ENCODE measurements around the gene GDA. TPM values are rescaled to one million over a fixed set of nuclear protein-coding genes. Genes with fewer than 3 reads are reported as not detected.
"Not testable (repeated sequence)": the region's sequence is repeated elsewhere in the genome, so short reads cannot be mapped to it uniquely, and the experiment has no call there.

The GDA gene
- total RNA-seq, 2 experiments from 2014 or later, result not detected

DNA sequence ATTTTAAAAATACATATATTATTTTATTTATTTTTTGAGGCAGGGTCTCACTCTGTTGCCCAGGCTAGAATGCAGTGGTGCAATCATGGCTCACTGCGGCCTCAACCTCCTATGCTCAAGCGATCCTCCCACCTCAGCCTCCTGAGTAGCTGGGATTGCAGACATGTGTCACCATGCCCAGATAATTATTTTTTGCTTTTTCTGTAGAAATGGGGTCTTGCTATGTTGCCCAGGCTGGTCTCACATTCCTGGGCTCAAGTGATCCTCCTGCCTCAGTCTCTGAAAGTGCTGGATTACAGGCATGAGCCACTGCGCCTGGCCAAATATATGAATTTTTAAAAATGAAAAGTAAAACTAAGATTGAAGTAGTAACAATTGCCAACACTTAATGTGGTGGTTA is 121.1 kb downstream of the GDA start:
- CTCF ChIA-PET, result interaction anchor here (0.6 to 7.7 kb wide), 3 partner anchors 53 to 463 kb away, joined by 3 to 95 read pairs (median 13); no protein-coding TSS in a partner anchor
- POLR2A ChIA-PET; H3K9me3 Mint-ChIP-seq (ENCODE audit: insufficient read depth); H3K36me3 Mint-ChIP-seq (ENCODE audit: low read depth); DNase-seq; H3K27me3 Mint-ChIP-seq (ENCODE audit: low read depth); H3K4me1 Mint-ChIP-seq (ENCODE audit: low read depth); H3K4me3 Mint-ChIP-seq; ATAC-seq; H3K27ac Mint-ChIP-seq: not testable (repeated sequence)

- DNase-seq (peak; percentile 68), ATAC-seq (peak; percentile 65)
- H3K9me3 Mint-ChIP-seq (ENCODE audit: insufficient read depth), result no peaks in the 10 kb centered on the region
- no peak overlapping the region for H3K4me3 Mint-ChIP-seq
- no peak overlapping the region for H3K27ac Mint-ChIP-seq
- H3K4me1 Mint-ChIP-seq (ENCODE audit: low read depth), result no peaks in the 10 kb centered on the region
- POLR2A ChIA-PET, result interaction anchor here (0.6 kb wide), 1 partner anchor 465 kb away, joined by 4 read pairs; no protein-coding TSS in a partner anchor
- no peaks in the 10 kb centered on the region for H3K36me3 Mint-ChIP-seq (ENCODE audit: low read depth)
- H3K27me3 Mint-ChIP-seq (ENCODE audit: low read depth), result peaks cover 5% of the 10 kb centered on the region
- CTCF ChIA-PET, result interaction anchor here (0.8 to 7.7 kb wide), 18 partner anchors 9 to 601 kb away, joined by 3 to 95 read pairs (median 4); no protein-coding TSS in a partner anchor
Measured at GRCh38 chr9:72271613-72272478, 122.6 kb downstream of the GDA start.

- ChIA-PET CTCF (interaction anchor here (7.7 kb wide), 1 partner anchor 236 kb away, joined by 95 read pairs; no protein-coding TSS in a partner anchor), POLR2A (no interaction called here)
- ATAC-seq (no peak), DNase-seq (no peak)
- Mint-ChIP-seq H3K9me3 (ENCODE audit: insufficient read depth) (no peaks in the 10 kb centered on the region), H3K4me1 (ENCODE audit: low read depth) (no peaks in the 10 kb centered on the region), H3K27me3 (ENCODE audit: low read depth) (peaks cover 8% of the 10 kb centered on the region), H3K36me3 (ENCODE audit: low read depth) (no peaks in the 10 kb centered on the region), H3K27ac (no peak overlapping the region), H3K4me3 (no peak overlapping the region)
Measured at GRCh38 chr9:72274441-72274840, 125.2 kb downstream of the GDA start.

DNA sequence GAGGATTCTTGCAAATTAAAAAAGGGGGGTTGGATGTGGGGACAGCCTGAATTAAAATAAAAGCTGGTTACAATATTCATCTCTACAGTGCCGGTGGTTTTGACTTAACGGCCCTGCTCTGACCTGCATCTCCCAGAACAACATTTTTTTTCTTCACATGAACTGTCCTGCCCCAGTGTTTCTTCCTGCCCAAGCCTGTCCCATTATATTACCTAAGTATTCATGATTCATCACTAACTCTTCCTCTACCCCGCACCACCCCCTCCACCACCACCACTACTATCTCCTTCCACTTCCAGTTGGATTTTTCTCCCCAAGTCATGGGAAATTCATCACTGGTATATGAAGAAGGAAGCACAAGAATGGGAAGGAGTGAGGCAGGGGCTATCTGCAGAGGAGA is 125.7 kb downstream of the GDA start:
- Mint-ChIP-seq H3K4me3 (no peak overlapping the region), H3K36me3 (ENCODE audit: low read depth) (no peaks in the 10 kb centered on the region), H3K9me3 (ENCODE audit: insufficient read depth) (no peaks in the 10 kb centered on the region), H3K4me1 (ENCODE audit: low read depth) (no peaks in the 10 kb centered on the region), H3K27ac (no peak overlapping the region), H3K27me3 (ENCODE audit: low read depth) (peaks cover 8% of the 10 kb centered on the region)
- ATAC-seq (no peak), DNase-seq (no peak)
- ChIA-PET CTCF (interaction anchor here (1.1 to 7.7 kb wide), 2 partner anchors 231 to 236 kb away, joined by 3 to 95 read pairs; no protein-coding TSS in a partner anchor), POLR2A (no interaction called here)

DNA sequence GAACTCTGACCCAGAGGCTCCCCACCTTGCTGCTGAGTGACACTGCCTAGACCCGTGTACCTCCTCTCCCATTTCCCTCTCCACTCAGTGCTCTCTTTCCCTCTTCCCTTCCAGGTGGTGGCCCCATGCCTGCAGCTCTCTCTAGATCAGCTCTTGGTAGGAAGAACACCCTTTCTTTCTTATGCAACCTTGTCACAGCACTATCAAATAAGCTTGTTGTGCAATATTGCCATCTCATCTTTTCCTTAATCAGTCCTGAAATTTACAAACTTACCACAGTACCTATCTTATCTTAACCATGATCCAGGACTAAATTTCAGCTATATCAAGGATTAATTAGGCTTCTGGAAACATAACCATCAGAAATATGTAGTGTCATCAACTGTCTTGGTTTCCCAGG is 127.2 kb downstream of the GDA start:
- Mint-ChIP-seq H3K27ac (no peak overlapping the region), H3K4me1 (ENCODE audit: low read depth) (no peaks in the 10 kb centered on the region), H3K36me3 (ENCODE audit: low read depth) (no peaks in the 10 kb centered on the region), H3K27me3 (ENCODE audit: low read depth) (peaks cover 8% of the 10 kb centered on the region), H3K4me3 (no peak overlapping the region), H3K9me3 (ENCODE audit: insufficient read depth) (no peaks in the 10 kb centered on the region)
- ChIA-PET CTCF (interaction anchor here (7.7 kb wide), 1 partner anchor 238 kb away, joined by 95 read pairs; no protein-coding TSS in a partner anchor), POLR2A (no interaction called here)
- DNase-seq, result no peak
- ATAC-seq, result no peak

GRCh38 chr9:72278959-72279358 is 129.7 kb downstream of the GDA start:
- Mint-ChIP-seq H3K9me3 (ENCODE audit: insufficient read depth) (no peaks in the 10 kb centered on the region), H3K27ac (no peak overlapping the region), H3K4me3 (no peak overlapping the region), H3K4me1 (ENCODE audit: low read depth) (no peaks in the 10 kb centered on the region), H3K36me3 (ENCODE audit: low read depth) (no peaks in the 10 kb centered on the region), H3K27me3 (ENCODE audit: low read depth) (peaks cover 7% of the 10 kb centered on the region)
- DNase-seq (no peak), ATAC-seq (no peak)
- CTCF ChIA-PET, result interaction anchor here (0.8 to 7.1 kb wide), 10 partner anchors 9 to 744 kb away, joined by 3 to 85 read pairs (median 3); no protein-coding TSS in a partner anchor
- POLR2A ChIA-PET, result no interaction called here

DNA sequence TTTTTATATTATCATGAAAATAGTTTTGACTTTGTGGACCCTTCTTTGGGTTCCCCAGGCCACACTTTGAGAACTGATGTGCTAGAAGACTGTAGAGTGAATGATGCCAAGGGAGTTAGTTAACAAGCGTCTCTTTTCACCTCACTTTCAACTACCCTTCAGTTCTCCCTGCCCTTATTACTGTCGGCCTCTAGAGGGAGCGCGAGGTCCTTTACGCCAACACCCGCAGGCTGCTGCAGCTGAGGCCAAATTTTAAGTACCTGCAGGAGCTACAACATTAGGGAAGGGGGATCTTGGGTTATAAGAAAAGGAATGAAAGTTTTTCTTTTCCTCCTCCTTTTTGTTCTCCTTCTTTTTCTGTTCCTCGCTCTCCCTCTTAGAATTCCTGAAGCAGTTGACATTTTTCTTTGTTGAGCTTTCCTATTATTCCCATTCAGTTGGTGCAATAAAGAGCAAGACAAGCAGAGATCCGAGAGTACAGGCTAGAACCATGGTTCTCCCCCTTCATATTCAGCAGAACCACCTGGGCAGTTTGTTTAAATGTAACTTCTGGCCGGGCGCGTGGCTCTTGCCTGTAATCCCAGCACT is 131.8 kb downstream of the GDA start:
- Mint-ChIP-seq H3K4me1 (ENCODE audit: low read depth) (no peaks in the 10 kb centered on the region), H3K27ac (no peak overlapping the region), H3K9me3 (ENCODE audit: insufficient read depth) (no peaks in the 10 kb centered on the region), H3K27me3 (ENCODE audit: low read depth) (peaks cover 4% of the 10 kb centered on the region), H3K36me3 (ENCODE audit: low read depth) (no peaks in the 10 kb centered on the region), H3K4me3 (no peak overlapping the region)
- CTCF ChIA-PET, result interaction anchor here (0.6 to 7.1 kb wide), 40 partner anchors 9 to 802 kb away, joined by 3 to 85 read pairs (median 4); partner anchors contain the start of gene ZFAND5
- ATAC-seq (peak; percentile 90), DNase-seq (peak; percentile 80)
- POLR2A ChIA-PET, result interaction anchor here (0.5 kb wide), 1 partner anchor 166 kb away, joined by 3 read pairs; no protein-coding TSS in a partner anchor

- ATAC-seq, result no peak
- DNase-seq, result no peak
- no peaks in the 10 kb centered on the region for H3K9me3 Mint-ChIP-seq (ENCODE audit: insufficient read depth)
- H3K36me3 Mint-ChIP-seq (ENCODE audit: low read depth), result no peaks in the 10 kb centered on the region
- peaks cover 9% of the 10 kb centered on the region for H3K27me3 Mint-ChIP-seq (ENCODE audit: low read depth)
- ChIA-PET CTCF (interaction anchor here (0.9 kb wide), 1 partner anchor 303 kb away, joined by 3 read pairs; no protein-coding TSS in a partner anchor), POLR2A (no interaction called here)
- H3K4me3 Mint-ChIP-seq, result no peak overlapping the region
- H3K27ac Mint-ChIP-seq, result no peak overlapping the region
- no peaks in the 10 kb centered on the region for H3K4me1 Mint-ChIP-seq (ENCODE audit: low read depth)
Measured at GRCh38 chr9:72289401-72289800, 140.2 kb downstream of the GDA start.

- peaks cover 9% of the 10 kb centered on the region for H3K27me3 Mint-ChIP-seq (ENCODE audit: low read depth)
Measured at GRCh38 chr9:72290311-72290710, 141.1 kb downstream of the GDA start.

GRCh38 chr9:72291576-72291975 is 142.3 kb downstream of the GDA start:
- H3K36me3 Mint-ChIP-seq (ENCODE audit: low read depth); H3K27ac Mint-ChIP-seq; H3K27me3 Mint-ChIP-seq (ENCODE audit: low read depth); H3K4me3 Mint-ChIP-seq; H3K4me1 Mint-ChIP-seq (ENCODE audit: low read depth); POLR2A ChIA-PET; DNase-seq; ATAC-seq; H3K9me3 Mint-ChIP-seq (ENCODE audit: insufficient read depth): not testable (repeated sequence)
- CTCF ChIA-PET, result interaction anchor here (1.8 to 3.1 kb wide), 3 partner anchors 10 to 300 kb away, joined by 4 to 12 read pairs (median 4); no protein-coding TSS in a partner anchor

More at GRCh38 chr9:72290311-72290710, 141.1 kb downstream of the GDA start:
- CTCF ChIA-PET, result interaction anchor here (0.9 to 1.8 kb wide), 2 partner anchors 9 to 302 kb away, joined by 3 to 4 read pairs; no protein-coding TSS in a partner anchor
- POLR2A ChIA-PET, result no interaction called here
- no peaks in the 10 kb centered on the region for H3K9me3 Mint-ChIP-seq (ENCODE audit: insufficient read depth)
- H3K36me3 Mint-ChIP-seq (ENCODE audit: low read depth), result no peaks in the 10 kb centered on the region
- DNase-seq (no peak), ATAC-seq (no peak)
- H3K4me3 Mint-ChIP-seq, result no peak overlapping the region
- no peak overlapping the region for H3K27ac Mint-ChIP-seq
- no peaks in the 10 kb centered on the region for H3K4me1 Mint-ChIP-seq (ENCODE audit: low read depth)

DNA sequence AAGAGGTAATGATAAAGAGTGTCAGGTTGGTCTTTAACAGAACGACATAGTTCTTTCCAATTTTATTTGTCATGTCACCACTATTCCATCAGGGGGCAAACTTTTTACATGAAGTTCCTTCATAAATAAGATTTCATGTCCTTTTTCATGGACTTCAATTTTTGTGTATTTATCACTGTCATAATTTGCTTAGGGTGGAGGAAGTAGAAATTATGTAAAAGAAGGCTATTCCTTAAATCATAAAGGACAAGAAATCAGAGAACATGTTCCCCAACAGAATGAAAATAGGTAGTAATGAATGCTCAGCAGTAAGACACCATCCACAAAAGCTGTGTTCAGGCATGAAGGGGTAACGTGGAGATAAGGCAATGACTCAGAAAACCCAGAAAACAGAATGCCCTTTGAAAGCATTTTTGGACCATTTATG is 143.0 kb downstream of the GDA start:
- CTCF ChIA-PET, result interaction anchor here (0.7 to 3.1 kb wide), 9 partner anchors 9 to 530 kb away, joined by 3 to 12 read pairs (median 4); no protein-coding TSS in a partner anchor
- POLR2A ChIA-PET, result no interaction called here
- Mint-ChIP-seq H3K4me1 (ENCODE audit: low read depth) (no peaks in the 10 kb centered on the region), H3K36me3 (ENCODE audit: low read depth) (no peaks in the 10 kb centered on the region), H3K9me3 (ENCODE audit: insufficient read depth) (no peaks in the 10 kb centered on the region), H3K27ac (no peak overlapping the region), H3K4me3 (no peak overlapping the region), H3K27me3 (ENCODE audit: low read depth) (peaks cover 7% of the 10 kb centered on the region)
- no peak for ATAC-seq
- no peak for DNase-seq
